Stimulated activated CD4-positive, alpha-beta T cell treated with anti-CD3 and anti-CD28 coated beads, Interleukin-15, amount 100 ng/mL, for 24 hours (primary cell): ENCODE data around the gene EIF4H.

Experiments
- DNase-seq: peaks from one replicate; pipeline ENCODE4 v3.0.0-alpha.2; 2020

The EIF4H gene

GRCh38 chr7:74228951-74229900, 55.1 kb downstream of the EIF4H start:
- no peak for DNase-seq

DNA sequence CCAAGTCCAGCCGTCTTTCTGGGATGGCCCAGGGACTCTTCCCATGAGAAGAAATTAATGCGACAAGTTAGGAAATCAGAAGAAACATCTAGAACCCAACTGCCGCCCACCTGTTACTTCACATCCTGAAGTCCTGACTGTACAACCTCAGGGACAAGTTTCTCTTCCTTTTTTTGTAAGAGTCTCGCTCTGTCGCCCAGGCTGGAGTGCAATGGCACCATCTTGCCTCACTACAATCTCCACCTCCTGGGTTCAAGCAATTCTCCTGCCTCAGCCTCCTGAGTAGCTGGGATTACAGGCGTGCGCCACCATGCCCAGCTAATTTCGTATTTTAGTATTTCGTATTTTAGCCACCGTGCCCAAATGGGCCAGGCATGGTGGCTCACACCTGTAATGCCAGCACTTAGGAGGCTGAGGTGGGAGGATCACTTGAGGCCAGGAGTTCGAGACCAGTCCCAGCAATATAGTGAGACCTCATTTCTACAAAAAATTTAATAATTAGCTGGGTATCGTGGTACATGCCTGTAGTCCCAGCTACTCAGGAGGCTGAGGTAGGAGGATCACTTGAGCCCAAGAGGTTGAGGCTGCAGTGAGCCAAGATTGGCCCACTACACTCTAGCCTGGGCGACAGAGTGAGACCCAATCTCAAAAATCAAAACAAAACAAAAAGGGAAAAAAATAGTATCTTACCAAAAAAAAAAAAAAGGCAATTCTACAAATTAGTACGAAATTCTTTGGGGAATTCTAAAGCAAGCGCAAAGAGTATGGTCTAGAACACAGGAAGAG, 56.5 kb downstream of the EIF4H start:
- DNase-seq: no peak

GRCh38 chr7:74231232-74231590, 57.1 kb downstream of the EIF4H start:
- DNase-seq: no peak

DNA sequence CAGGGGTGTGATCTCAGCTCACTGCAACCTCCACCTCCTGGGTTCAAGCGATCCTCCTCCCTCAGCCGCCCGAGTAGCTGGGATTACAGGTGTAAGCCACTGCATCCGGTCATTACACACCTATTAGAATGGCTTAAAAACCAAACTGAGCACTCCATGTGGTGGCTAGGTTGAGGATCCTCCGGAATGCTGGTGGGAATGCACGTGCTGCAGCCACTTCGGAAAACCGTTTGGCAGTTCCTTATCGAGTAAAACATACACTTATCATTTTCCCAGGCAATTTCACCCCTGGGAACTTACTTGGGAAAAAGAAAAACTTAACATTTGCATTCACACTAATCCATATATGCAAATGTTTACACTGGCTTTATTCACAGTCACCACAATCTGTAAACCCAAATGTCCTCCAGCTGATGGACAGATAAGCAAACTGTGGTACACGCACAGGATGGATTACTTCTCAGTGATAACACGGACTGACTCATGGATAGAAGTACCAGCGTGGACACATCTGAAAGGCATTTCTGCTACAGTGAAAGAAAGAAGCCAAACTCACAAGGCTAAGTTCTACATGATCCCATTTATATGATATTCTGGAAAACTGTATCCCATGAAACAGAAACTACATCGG, 59.6 kb downstream of the EIF4H start:
- DNase-seq: no peak

- DNase-seq: no peak
Observed at GRCh38 chr7:74235518-74236268, 61.5 kb downstream of the EIF4H start.

- no peak for DNase-seq
Observed at GRCh38 chr7:74236284-74236683, 62.1 kb downstream of the EIF4H start.

DNA sequence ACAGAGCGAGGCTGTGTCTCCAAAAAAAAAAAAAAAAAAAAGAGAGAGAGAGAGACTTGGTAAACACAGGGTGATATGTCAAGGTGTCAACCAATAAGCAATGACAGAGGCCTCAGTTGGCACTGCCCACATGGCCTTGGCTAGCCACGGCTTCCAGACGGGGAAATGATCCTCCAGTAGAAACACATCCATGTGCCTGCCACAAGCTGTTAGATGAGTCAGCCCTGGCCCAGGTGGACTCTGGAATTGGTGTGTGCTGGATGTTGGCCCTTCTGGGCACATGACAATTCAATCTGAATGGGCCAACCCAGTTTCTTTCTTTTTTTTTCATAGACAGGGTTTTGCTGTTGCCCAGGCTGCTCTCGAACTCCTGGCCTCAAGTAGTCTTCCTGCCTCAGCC, 66.3 kb downstream of the EIF4H start:
- DNase-seq: no peak

DNA sequence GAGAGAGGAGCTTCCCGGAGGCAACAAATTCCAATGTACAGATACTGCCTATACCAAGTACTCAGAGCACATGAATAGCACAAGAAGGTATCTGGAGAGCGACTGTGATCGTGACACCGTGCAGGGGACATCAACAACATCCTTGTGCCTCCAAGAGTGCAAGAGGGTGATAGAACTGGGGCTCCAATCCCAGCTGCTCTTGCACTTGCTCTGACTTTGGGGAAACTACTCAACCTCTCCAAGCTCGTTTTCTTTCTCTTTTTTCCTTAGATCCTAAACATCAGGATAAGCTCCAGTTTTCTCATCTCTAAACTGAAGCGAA, 67.9 kb downstream of the EIF4H start:
- DNase-seq: no peak

GRCh38 chr7:74246497-74246896, 72.3 kb downstream of the EIF4H start:
- no peak for DNase-seq
